Neural cell (in vitro differentiated cells): ENCODE data around the gene MT4.

Experiments
- TAF1 ChIP-seq: IDR thresholded peaks from 2 replicates; pipeline ENCODE4 v1.6.1; 2012; ENCODE audit warnings: low read depth
- TF ChIP-seq, protein P1 (sequence below): fragments of 450-650 bp; IDR thresholded peaks from 2 replicates; pipeline ENCODE4 v1.5.1; 2014; ENCODE audit warnings: antibody characterized with exemption, mild to moderate bottlenecking, moderate library complexity; ENCODE audit not compliant: poor library complexity, severe bottlenecking

DNA sequence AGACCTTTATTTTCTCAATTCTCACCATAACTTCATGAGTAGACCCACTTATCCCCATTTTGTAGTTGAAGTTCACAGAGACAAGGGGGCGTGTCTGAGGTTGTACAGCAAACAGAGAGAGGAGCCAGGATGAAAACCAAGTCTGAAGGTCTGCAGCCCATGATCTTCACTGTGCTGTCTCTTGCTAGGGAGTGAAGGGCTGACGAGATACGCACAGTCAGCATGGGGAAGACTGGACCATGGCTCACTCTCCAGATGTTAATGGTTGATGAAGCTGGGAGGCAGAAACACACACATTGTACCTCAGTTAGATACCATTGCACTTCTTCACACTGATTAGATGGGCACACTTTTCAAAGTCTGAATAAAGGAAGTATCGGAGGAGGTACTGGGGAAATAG, 5.8 kb upstream of the MT4 start:
- TF ChIP-seq, protein P1, sequence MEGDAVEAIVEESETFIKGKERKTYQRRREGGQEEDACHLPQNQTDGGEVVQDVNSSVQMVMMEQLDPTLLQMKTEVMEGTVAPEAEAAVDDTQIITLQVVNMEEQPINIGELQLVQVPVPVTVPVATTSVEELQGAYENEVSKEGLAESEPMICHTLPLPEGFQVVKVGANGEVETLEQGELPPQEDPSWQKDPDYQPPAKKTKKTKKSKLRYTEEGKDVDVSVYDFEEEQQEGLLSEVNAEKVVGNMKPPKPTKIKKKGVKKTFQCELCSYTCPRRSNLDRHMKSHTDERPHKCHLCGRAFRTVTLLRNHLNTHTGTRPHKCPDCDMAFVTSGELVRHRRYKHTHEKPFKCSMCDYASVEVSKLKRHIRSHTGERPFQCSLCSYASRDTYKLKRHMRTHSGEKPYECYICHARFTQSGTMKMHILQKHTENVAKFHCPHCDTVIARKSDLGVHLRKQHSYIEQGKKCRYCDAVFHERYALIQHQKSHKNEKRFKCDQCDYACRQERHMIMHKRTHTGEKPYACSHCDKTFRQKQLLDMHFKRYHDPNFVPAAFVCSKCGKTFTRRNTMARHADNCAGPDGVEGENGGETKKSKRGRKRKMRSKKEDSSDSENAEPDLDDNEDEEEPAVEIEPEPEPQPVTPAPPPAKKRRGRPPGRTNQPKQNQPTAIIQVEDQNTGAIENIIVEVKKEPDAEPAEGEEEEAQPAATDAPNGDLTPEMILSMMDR: no peak
- TF ChIP-seq TAF1: no peak
